A549 (cell line): ENCODE results near the gene ATAD1. TPM values are rescaled to one million over a fixed set of nuclear protein-coding genes. Genes with fewer than 3 reads are reported as not detected.

Experiments used
- ATAC-seq, 2 experiments: fragments of 200-7000 bp in 1 of 2; fragments of >200 bp in 1 of 2; cut with Nextera tagmentation in 1 of 2; cut with Tn5 transposase in 1 of 2; 3 replicates each; pipeline versions ENCODE4 v1.8.0 to v1.9.1; 2018 to 2020; ENCODE audit warnings: mild to moderate bottlenecking in 1 of 2, moderate library complexity in 1 of 2
- CTCF ChIA-PET: fragments of 300-600 bp; sonication (Branson Sonifier 250); formaldehyde crosslinking; extraction: SDS; loops from one replicate; lab custom pipeline; 2021; ENCODE audit warnings: antibody characterized with exemption, inconsistent platforms; lab: Yijun Ruan, JAX
- POLR2A ChIA-PET: fragments of 350-600 bp; formaldehyde crosslinking; extraction: SDS; loops from one replicate; lab custom pipeline; 2021; ENCODE audit warnings: antibody characterized with exemption, inconsistent platforms; lab: Yijun Ruan, JAX
- DNase-seq, 2 experiments: peaks; one replicate each; pipeline versions ENCODE4 v3.0.0 to v3.0.0-alpha.2; 2011 to 2016; ENCODE audit warnings: low read depth in 1 of 2, low spot score in 1 of 2
- FAIRE-seq: peaks from 2 replicates; lab custom pipeline; 2011; peaks lifted over from hg19 to GRCh38; lab: Jason Lieb, UNC
- H3K27ac ChIP-seq, 2 experiments: fragments of >200 bp; sonication (Bioruptor Twin); formaldehyde crosslinking; 3 replicates each; pipeline ENCODE4 v1.5.1; 2016 to 2017
- H3K4me1 ChIP-seq: fragments of >200 bp; sonication (Bioruptor Twin); formaldehyde crosslinking; 3 replicates; pipeline ENCODE4 v1.6.1; 2016
- H3K4me2 ChIP-seq: fragments of >200 bp; sonication (Bioruptor Twin); formaldehyde crosslinking; 3 replicates; pipeline ENCODE4 v1.6.1; 2016
- H3K4me3 ChIP-seq: fragments of >200 bp; sonication (Bioruptor Twin); formaldehyde crosslinking; 3 replicates; pipeline ENCODE4 v1.5.1; 2016
- H3K9me3 ChIP-seq: fragments of >200 bp; sonication (Bioruptor Twin); formaldehyde crosslinking; 3 replicates; pipeline ENCODE4 v1.6.1; 2016
- BHLHE40 ChIP-seq: IDR thresholded peaks from 2 replicates; pipeline ENCODE4 v1.6.1; 2012; ENCODE audit warnings: low read depth, low read length, inconsistent platforms
- CBX8 ChIP-seq: fragments of 200-600 bp; sonication (generic); IDR thresholded peaks from 2 replicates; pipeline ENCODE4 v1.6.1; 2016
- CTCF ChIP-seq: fragments of >200 bp; sonication (Bioruptor Twin); formaldehyde crosslinking; IDR thresholded peaks from 3 replicates; pipeline ENCODE4 v1.5.1; 2016
- HEYL ChIP-seq: fragments of 250-450 bp; sonication (Bioruptor Pico); IDR thresholded peaks from 2 replicates; pipeline ENCODE4 v1.8.0; 2021; ENCODE audit warnings: mild to moderate bottlenecking, moderate library complexity
- HOXB5 ChIP-seq: fragments of 250-450 bp; sonication (Bioruptor Pico); IDR thresholded peaks from 2 replicates; pipeline ENCODE4 v1.5.0; 2020; ENCODE audit warnings: mild to moderate bottlenecking, moderate library complexity
- JUN ChIP-seq, 2 experiments: fragments of >200 bp; sonication (Bioruptor Twin); formaldehyde crosslinking; IDR thresholded peaks; 2 replicates in 1 of 2; 3 replicates in 1 of 2; pipeline ENCODE4 v1.6.1; 2016 to 2017
- MAFK ChIP-seq: fragments of 450-650 bp; IDR thresholded peaks from 2 replicates; pipeline ENCODE4 v1.6.1; 2014; ENCODE audit not compliant: partially characterized antibody
- MAZ ChIP-seq: fragments of 150-350 bp; IDR thresholded peaks from 2 replicates; pipeline ENCODE4 v1.6.1; 2014; ENCODE audit warnings: antibody characterized with exemption, low read depth, low read length, borderline replicate concordance
- RAD21 ChIP-seq, 2 experiments: fragments of >200 bp in 1 of 2; sonication (Bioruptor Twin) in 1 of 2; formaldehyde crosslinking in 1 of 2; IDR thresholded peaks in 1 of 2; conservative IDR thresholded peaks in 1 of 2; 2 replicates in 1 of 2; 3 replicates in 1 of 2; pipeline ENCODE4 v1.6.1; 2012 to 2018; ENCODE audit warnings: inconsistent platforms in 1 of 2
- RARB ChIP-seq: fragments of 250-450 bp; sonication (Bioruptor Pico); IDR thresholded peaks from 2 replicates; pipeline ENCODE4 v1.8.0; 2021; ENCODE audit warnings: mild to moderate bottlenecking, moderate library complexity
- RCOR1 ChIP-seq: fragments of 150-350 bp; IDR thresholded peaks from 2 replicates; pipeline ENCODE4 v1.6.1; 2014; ENCODE audit warnings: antibody characterized with exemption, low read length, low read depth
- RFX5 ChIP-seq: fragments of 450-650 bp; IDR thresholded peaks from 2 replicates; pipeline ENCODE4 v1.7.1; 2014; ENCODE audit warnings: antibody characterized with exemption, mild to moderate bottlenecking, moderate library complexity
- SMC3 ChIP-seq: fragments of >200 bp; sonication (Bioruptor Twin); formaldehyde crosslinking; IDR thresholded peaks from 3 replicates; pipeline ENCODE4 v1.6.1; 2018; ENCODE audit warnings: inconsistent platforms
- SREBF2 ChIP-seq: fragments of 450-650 bp; IDR thresholded peaks from 2 replicates; pipeline ENCODE4 v1.6.1; 2014; ENCODE audit warnings: mild to moderate bottlenecking, moderate library complexity
- ZFP36 ChIP-seq: fragments of 450-650 bp; IDR thresholded peaks from 2 replicates; pipeline ENCODE4 v1.6.1; 2014; ENCODE audit warnings: borderline replicate concordance; ENCODE audit not compliant: partially characterized antibody
- WGBS: methylation state at CpG from one replicate; pipeline ENCODE4 v1.1.6; 2017; ENCODE audit errors: missing lambda C conversion rate; 5-methylcytosine and 5-hydroxymethylcytosine counted together
- polyA plus RNA-seq, 4 experiments: library from polyadenylated mRNA; depleted of rRNA in 3 of 4; stranded (reverse); fragments of >200 nt; fragmentation: RNase III in 1 of 4; extraction: RNeasy Plus Mini Kit Qiagen cat#74134 plus additional on column Dnase treatment in 1 of 4; gene quantifications; 2 replicates in 3 of 4; 3 replicates in 1 of 4; pipeline ENCODE4 v1.2.3, GENCODE V29; 2011 to 2017
- TF ChIP-seq, protein P1 (sequence below): IDR thresholded peaks from 2 replicates; pipeline ENCODE4 v1.6.1; 2012; ENCODE audit warnings: low read depth, borderline replicate concordance
- TF ChIP-seq, protein P2 (sequence below): fragments of 450-650 bp; IDR thresholded peaks from 2 replicates; pipeline ENCODE4 v1.6.1; 2014; ENCODE audit warnings: antibody characterized with exemption
- TF ChIP-seq, protein P3 (sequence below): fragments of 150-350 bp; IDR thresholded peaks from 2 replicates; pipeline ENCODE4 v1.6.1; 2014; ENCODE audit warnings: low read depth, mild to moderate bottlenecking, low read length

ATAD1 gene
- polyA plus RNA-seq, 2 of the 4 experiments (the other 2 are of a cell fraction): 32.3 to 94.8 TPM

- Histone ChIP-seq H3K4me2 (no peak overlapping the region), H3K27ac (no peak overlapping the region), H3K4me1 (peaks cover 15% of the 10 kb centered on the region), H3K4me3 (no peak overlapping the region), H3K9me3 (no peaks in the 10 kb centered on the region)
- CTCF ChIA-PET: interaction anchor here (1.3 to 2.1 kb wide), 7 partner anchors 9 to 238 kb away, joined by 3 to 5 read pairs (median 4); partner anchors contain the start of gene PAPSS2
- TF ChIP-seq CTCF (peak; percentile 70), JUN (IDR thresholded peaks at IDR 0.05) (no peak), RAD21 (conservative IDR thresholded peaks at IDR 0.05 in 1 of 2, IDR thresholded peaks at IDR 0.05 in 1 of 2) (peak; percentile 71 to 78), SMC3 (peak; percentile 66)
- POLR2A ChIA-PET: no interaction called here
- DNase-seq (peak; percentile 21 to 30), ATAC-seq (peak; percentile 71; a peak in 4 of 6 replicates), FAIRE-seq (peak; percentile 73)
- WGBS: 78% methylated on average over 2 of the region's 2 CpGs
Measured at GRCh38 chr10:87771871-87772500, 46.0 kb downstream of the ATAD1 start.

GRCh38 chr10:87767253-87767652 lies 50.8 kb downstream of the ATAD1 start:
- 0 out of 6 replicates have a peak overlapping the region, but pooled peaks of 1 of the 2 experiments have one; percentile 33 for H3K27ac ChIP-seq
- ATAC-seq (peak in 1 of 2 experiments; percentile 49; a peak in 2 of 6 replicates), FAIRE-seq (no peak), DNase-seq (no peak)
- H3K4me1 ChIP-seq: peaks cover 23% of the 10 kb centered on the region
- 83% methylated on average over 5 of the region's 5 CpGs for WGBS
- no peaks in the 10 kb centered on the region for H3K9me3 ChIP-seq
- no peak overlapping the region for H3K4me3 ChIP-seq
- CTCF ChIA-PET: interaction anchor here (0.7 to 1.5 kb wide), 3 partner anchors 9 to 108 kb away, joined by 3 read pairs; partner anchors contain the start of gene PAPSS2
- POLR2A ChIA-PET: no interaction called here
- TF ChIP-seq ZFP36: no peak
- TF ChIP-seq, protein P1, sequence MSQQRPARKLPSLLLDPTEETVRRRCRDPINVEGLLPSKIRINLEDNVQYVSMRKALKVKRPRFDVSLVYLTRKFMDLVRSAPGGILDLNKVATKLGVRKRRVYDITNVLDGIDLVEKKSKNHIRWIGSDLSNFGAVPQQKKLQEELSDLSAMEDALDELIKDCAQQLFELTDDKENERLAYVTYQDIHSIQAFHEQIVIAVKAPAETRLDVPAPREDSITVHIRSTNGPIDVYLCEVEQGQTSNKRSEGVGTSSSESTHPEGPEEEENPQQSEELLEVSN: no peak
- no peak for TF ChIP-seq RARB (CRISPR knock-in tag)
- no peak for TF ChIP-seq HOXB5
- TF ChIP-seq, protein P2, sequence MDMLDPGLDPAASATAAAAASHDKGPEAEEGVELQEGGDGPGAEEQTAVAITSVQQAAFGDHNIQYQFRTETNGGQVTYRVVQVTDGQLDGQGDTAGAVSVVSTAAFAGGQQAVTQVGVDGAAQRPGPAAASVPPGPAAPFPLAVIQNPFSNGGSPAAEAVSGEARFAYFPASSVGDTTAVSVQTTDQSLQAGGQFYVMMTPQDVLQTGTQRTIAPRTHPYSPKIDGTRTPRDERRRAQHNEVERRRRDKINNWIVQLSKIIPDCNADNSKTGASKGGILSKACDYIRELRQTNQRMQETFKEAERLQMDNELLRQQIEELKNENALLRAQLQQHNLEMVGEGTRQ: no peak
- TF ChIP-seq RAD21 (conservative IDR thresholded peaks at IDR 0.05 in 1 of 2, IDR thresholded peaks at IDR 0.05 in 1 of 2): no peak
- TF ChIP-seq CBX8: no peak
- TF ChIP-seq MAFK: no peak
- TF ChIP-seq HEYL (CRISPR knock-in tag): no peak
- no peak for TF ChIP-seq RFX5
- no peak for TF ChIP-seq BHLHE40
- TF ChIP-seq, protein P3, sequence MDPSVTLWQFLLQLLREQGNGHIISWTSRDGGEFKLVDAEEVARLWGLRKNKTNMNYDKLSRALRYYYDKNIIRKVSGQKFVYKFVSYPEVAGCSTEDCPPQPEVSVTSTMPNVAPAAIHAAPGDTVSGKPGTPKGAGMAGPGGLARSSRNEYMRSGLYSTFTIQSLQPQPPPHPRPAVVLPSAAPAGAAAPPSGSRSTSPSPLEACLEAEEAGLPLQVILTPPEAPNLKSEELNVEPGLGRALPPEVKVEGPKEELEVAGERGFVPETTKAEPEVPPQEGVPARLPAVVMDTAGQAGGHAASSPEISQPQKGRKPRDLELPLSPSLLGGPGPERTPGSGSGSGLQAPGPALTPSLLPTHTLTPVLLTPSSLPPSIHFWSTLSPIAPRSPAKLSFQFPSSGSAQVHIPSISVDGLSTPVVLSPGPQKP: no peak
- TF ChIP-seq RCOR1: no peak
- no peak for TF ChIP-seq SREBF2
- TF ChIP-seq MAZ: no peak
- no peak overlapping the region for H3K4me2 ChIP-seq
